Kidney glomerular epithelial cell (primary cell): ENCODE results near the gene DUOXA2.

Source experiments
- DNase-seq: peaks from one replicate; lab custom pipeline; 2025; lab: John Stamatoyannopoulos, UW

Gene DUOXA2

GRCh38 chr15:45136378-45136764 lies 22.2 kb downstream of the DUOXA2 start:
- DNase-seq: no peak

- no peak for DNase-seq
Measured at GRCh38 chr15:45137703-45138102, 23.6 kb downstream of the DUOXA2 start.

- DNase-seq: no peak
Measured at GRCh38 chr15:45138814-45139765, 25.0 kb downstream of the DUOXA2 start.

- no peak for DNase-seq
Measured at GRCh38 chr15:45139770-45140169, 25.6 kb downstream of the DUOXA2 start.

GRCh38 chr15:45140557-45141250 lies 26.6 kb downstream of the DUOXA2 start:
- DNase-seq: no peak

- no peak for DNase-seq
Measured at GRCh38 chr15:45141386-45141785, 27.3 kb downstream of the DUOXA2 start.

- DNase-seq: no peak
Measured at GRCh38 chr15:45143056-45143455, 28.9 kb downstream of the DUOXA2 start.

GRCh38 chr15:45143946-45144345 lies 29.8 kb downstream of the DUOXA2 start:
- no peak for DNase-seq

- DNase-seq: no peak
Measured at GRCh38 chr15:45144775-45145174, 30.6 kb downstream of the DUOXA2 start.

- no peak for DNase-seq
Measured at GRCh38 chr15:45146405-45146804, 32.3 kb downstream of the DUOXA2 start.

- DNase-seq: no peak
Measured at GRCh38 chr15:45147606-45148005, 33.5 kb downstream of the DUOXA2 start.

- no peak for DNase-seq
Measured at GRCh38 chr15:45148076-45149059, 34.2 kb downstream of the DUOXA2 start.

GRCh38 chr15:45149060-45149459 lies 34.9 kb downstream of the DUOXA2 start:
- DNase-seq: no peak

- DNase-seq: no peak
Measured at GRCh38 chr15:45150481-45150880, 36.4 kb downstream of the DUOXA2 start.

GRCh38 chr15:45150997-45151396 lies 36.9 kb downstream of the DUOXA2 start:
- no peak for DNase-seq

- no peak for DNase-seq
Measured at GRCh38 chr15:45151998-45152828, 38.1 kb downstream of the DUOXA2 start.

GRCh38 chr15:45155739-45156138 lies 41.6 kb downstream of the DUOXA2 start:
- no peak for DNase-seq

- DNase-seq: no peak
Measured at GRCh38 chr15:45156744-45157455, 42.8 kb downstream of the DUOXA2 start.

GRCh38 chr15:45157974-45158373 lies 43.8 kb downstream of the DUOXA2 start:
- DNase-seq: no peak

GRCh38 chr15:45161666-45162065 lies 47.5 kb downstream of the DUOXA2 start:
- no peak for DNase-seq
